Activated CD8-positive, alpha-beta T cell treated with anti-CD3 and anti-CD28 coated beads for 36 hours (primary cell): Measurements from ENCODE around the gene IKZF1. TPM values are rescaled to one million over a fixed set of nuclear protein-coding genes. Genes with fewer than 3 reads are reported as not detected.

Experiments used
- ATAC-seq: fragments of 200-7000 bp; cut with Tn5 transposase; one replicate; pipeline ENCODE4 v1.10.0; 2021; ENCODE audit warnings: mild to moderate bottlenecking, moderate library complexity
- CTCF ChIA-PET: fragments of 350-600 bp; sonication (Branson Sonifier 250); formaldehyde crosslinking; loops from one replicate; lab custom pipeline; 2021; ENCODE audit warnings: antibody characterized with exemption; lab: Charles Lee
- POLR2A ChIA-PET: fragments of 350-600 bp; sonication (Branson Sonifier 250); formaldehyde crosslinking; loops from one replicate; lab custom pipeline; 2021; ENCODE audit warnings: antibody characterized with exemption; lab: Charles Lee
- DNase-seq: peaks from one replicate; pipeline ENCODE4 v3.0.0-alpha.2; 2020
- H3K27ac Mint-ChIP-seq: one replicate; pipeline ENCODE4 v1.8.0; 2021; ENCODE audit warnings: mild to moderate bottlenecking, mixed read lengths
- H3K27me3 Mint-ChIP-seq: one replicate; pipeline ENCODE4 v1.8.0; 2021; ENCODE audit warnings: mixed read lengths
- H3K36me3 Mint-ChIP-seq: one replicate; pipeline ENCODE4 v1.8.0; 2021; ENCODE audit warnings: low read depth, mixed read lengths
- H3K4me1 Mint-ChIP-seq: one replicate; pipeline ENCODE4 v1.8.0; 2021; ENCODE audit warnings: low read depth, mixed read lengths
- H3K4me3 Mint-ChIP-seq: one replicate; pipeline ENCODE4 v1.8.0; 2021; ENCODE audit warnings: mild to moderate bottlenecking, moderate library complexity, mixed read lengths
- H3K9me3 Mint-ChIP-seq: one replicate; pipeline ENCODE4 v1.8.0; 2021; ENCODE audit warnings: mixed read lengths
- CTCF ChIP-seq: fragments of 200-600 bp; IDR thresholded peaks from one replicate; pipeline ENCODE4 v1.8.0; 2022; ENCODE audit warnings: antibody characterized with exemption, mild to moderate bottlenecking
- intact Hi-C: fragments of 100-400 bp; cut with micrococcal nuclease; formaldehyde crosslinking; loops from one replicate; pipeline ENCODE4 v1.10.0; 2022
- total RNA-seq, 2 experiments: library from RNA; stranded (reverse); gene quantifications; one replicate each; pipeline ENCODE4 v1.2.3, GENCODE V29; 2021

IKZF1 gene
- total RNA-seq, 2 experiments from 2014 or later = 277 to 295 TPM

DNA sequence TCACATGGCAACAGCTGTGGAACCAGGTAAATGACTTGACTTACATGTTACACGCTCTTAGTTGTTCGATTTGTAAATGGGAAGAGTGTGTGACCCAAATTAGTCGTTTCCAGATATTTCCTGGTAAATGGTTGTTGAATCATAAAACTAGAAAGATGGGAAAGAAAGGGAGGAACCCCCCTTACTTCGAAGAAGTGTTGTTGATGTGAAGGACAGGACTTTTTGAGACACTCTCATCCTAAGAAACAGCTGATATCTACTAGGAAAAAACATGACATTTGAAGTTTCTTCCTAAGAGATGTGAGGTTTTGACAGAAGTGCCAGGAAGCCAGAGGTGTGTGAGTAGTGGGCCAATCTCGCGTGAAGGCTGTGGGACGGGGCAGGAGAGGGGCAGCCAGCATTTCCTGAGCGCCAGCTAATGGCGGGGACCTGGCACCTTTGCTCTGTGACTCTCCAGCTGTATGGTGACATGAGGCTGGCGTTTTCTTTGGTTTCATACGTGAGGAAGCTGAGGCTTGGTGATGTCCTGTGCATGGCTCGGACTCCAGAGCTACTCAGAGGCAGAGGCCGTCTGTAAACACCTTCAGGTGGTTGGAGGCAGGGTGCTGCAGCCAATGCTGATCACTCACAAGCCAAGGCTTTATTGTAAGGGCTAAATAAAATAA lies 53.7 kb downstream of the IKZF1 start:
- Mint-ChIP-seq H3K4me3 (peak overlapping the region; percentile 69), H3K36me3 (peaks cover 98% of the 10 kb centered on the region), H3K27me3 (no peaks in the 10 kb centered on the region), H3K9me3 (no peaks in the 10 kb centered on the region), H3K4me1 (peaks cover 94% of the 10 kb centered on the region), H3K27ac (peak overlapping the region; percentile 99)
- intact Hi-C loops = no loop called here
- no peak for TF ChIP-seq CTCF
- ChIA-PET POLR2A (interaction anchor here (0.7 to 40.7 kb wide), 8 partner anchors 3 to 303 kb away, joined by 3 to 1646 read pairs (median 4); partner anchors contain the start of gene IKZF1), CTCF (interaction anchor here (1.0 to 5.5 kb wide), 9 partner anchors 8 to 216 kb away, joined by 3 to 43 read pairs (median 4); no protein-coding TSS in a partner anchor)
- peak; percentile 3 for ATAC-seq
- DNase-seq = peak; percentile 49

DNA sequence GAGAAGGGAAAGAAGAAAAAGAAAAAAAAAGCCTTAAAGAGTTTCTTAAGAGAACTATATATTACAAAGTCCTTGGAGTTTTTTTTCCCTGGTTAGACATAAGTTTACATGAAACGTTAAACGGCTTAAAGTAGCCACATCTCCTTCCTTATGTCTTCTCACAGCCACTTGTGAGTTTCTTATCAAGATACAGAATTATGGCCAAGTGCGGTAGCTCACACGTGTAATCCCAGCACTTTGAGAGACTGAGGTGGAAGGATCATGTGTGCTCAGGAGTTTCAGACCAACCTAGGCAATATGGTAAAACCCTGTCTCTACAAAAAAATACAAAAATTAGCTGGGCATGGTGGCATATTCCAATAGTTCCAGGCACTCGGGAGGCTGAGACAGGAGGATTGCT lies 54.3 kb downstream of the IKZF1 start:
- peaks cover 94% of the 10 kb centered on the region for H3K4me1 Mint-ChIP-seq
- ChIA-PET CTCF (interaction anchor here (0.9 to 5.5 kb wide), 10 partner anchors 8 to 217 kb away, joined by 3 to 43 read pairs (median 4); no protein-coding TSS in a partner anchor), POLR2A (interaction anchor here (1.0 to 40.7 kb wide), 10 partner anchors 3 to 303 kb away, joined by 3 to 1646 read pairs (median 4); partner anchors contain the start of gene IKZF1)
- H3K9me3 Mint-ChIP-seq = no peaks in the 10 kb centered on the region
- H3K27ac Mint-ChIP-seq = peak overlapping the region; percentile 99
- intact Hi-C loops = no loop called here
- H3K4me3 Mint-ChIP-seq = peak overlapping the region; percentile 69
- H3K36me3 Mint-ChIP-seq = peaks cover 98% of the 10 kb centered on the region
- ATAC-seq (no peak), DNase-seq (no peak)
- H3K27me3 Mint-ChIP-seq = no peaks in the 10 kb centered on the region
- TF ChIP-seq CTCF = no peak

- peak overlapping the region; percentile 99 for H3K27ac Mint-ChIP-seq
- ChIA-PET POLR2A (interaction anchor here (1.0 to 40.7 kb wide), 12 partner anchors 2 to 302 kb away, joined by 3 to 1646 read pairs (median 5); partner anchors contain the start of gene IKZF1), CTCF (interaction anchor here (0.9 to 5.5 kb wide), 13 partner anchors 8 to 154 kb away, joined by 3 to 43 read pairs (median 5); no protein-coding TSS in a partner anchor)
- DNase-seq = no peak
- no peak for ATAC-seq
- intact Hi-C loops = no loop called here
- peak overlapping the region; percentile 69 for H3K4me3 Mint-ChIP-seq
- H3K27me3 Mint-ChIP-seq = no peaks in the 10 kb centered on the region
- peaks cover 97% of the 10 kb centered on the region for H3K36me3 Mint-ChIP-seq
- peaks cover 93% of the 10 kb centered on the region for H3K4me1 Mint-ChIP-seq
- H3K9me3 Mint-ChIP-seq = no peaks in the 10 kb centered on the region
- TF ChIP-seq CTCF = no peak
These were observed 54.9 kb downstream of the IKZF1 start for GRCh38 chr7:50359258-50359994.

DNA sequence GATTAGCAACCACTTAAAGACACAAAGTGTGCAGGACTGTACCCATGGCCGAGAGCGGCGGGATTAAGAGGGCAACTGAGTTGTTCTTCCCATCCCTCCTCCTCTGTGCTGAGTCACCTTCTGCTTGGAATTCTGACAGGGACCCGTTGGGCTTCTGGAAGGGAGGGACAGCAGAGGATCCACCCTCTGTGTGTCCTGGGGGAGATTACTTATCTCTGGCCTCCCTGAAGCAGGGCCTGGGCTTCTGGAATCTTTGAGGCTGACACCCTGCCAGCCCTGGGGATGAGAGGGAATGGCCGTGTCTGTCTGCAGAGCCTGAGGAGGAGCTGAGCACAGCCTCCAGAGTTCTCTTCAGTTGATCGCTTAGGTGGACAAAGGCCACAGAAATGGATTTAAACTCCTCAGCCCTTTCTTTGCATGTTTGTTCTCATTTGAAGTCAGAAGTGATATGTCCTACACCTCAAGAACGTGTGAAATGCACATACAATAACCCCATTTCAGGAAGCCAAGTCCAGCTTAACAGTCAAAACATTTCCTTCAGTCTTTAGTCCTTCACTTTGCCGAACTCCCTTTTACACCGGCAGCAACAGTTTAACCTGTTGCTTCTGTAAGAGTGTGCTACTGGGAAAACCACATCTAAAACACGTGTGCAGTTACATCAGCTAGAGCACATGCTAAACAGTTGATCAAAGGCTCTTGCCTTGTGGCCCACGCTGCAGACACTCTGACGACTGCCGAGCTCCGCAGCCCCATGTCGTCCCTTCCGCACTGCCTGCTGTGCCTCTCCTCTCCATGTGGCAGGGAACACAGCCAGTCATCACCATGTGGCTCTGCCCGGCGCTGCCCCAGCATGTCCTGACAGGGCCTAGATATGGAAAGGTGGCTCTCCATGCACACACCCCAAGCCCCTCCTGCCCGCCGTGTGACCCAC lies 55.7 kb downstream of the IKZF1 start:
- ChIA-PET POLR2A (interaction anchor here (1.0 to 40.7 kb wide), 13 partner anchors 1 to 204 kb away, joined by 3 to 1646 read pairs (median 5); partner anchors contain the start of gene IKZF1), CTCF (interaction anchor here (0.8 to 5.1 kb wide), 12 partner anchors 9 to 155 kb away, joined by 3 to 36 read pairs (median 4); no protein-coding TSS in a partner anchor)
- H3K4me1 Mint-ChIP-seq = peaks cover 93% of the 10 kb centered on the region
- peak; percentile 90 for DNase-seq
- H3K36me3 Mint-ChIP-seq = peaks cover 97% of the 10 kb centered on the region
- intact Hi-C loops = loop anchor here (1.0 to 5.0 kb wide), 2 partner anchors 8 to 37 kb away; no protein-coding TSS in a partner anchor
- TF ChIP-seq CTCF = no peak
- ATAC-seq = peak; percentile 75
- H3K9me3 Mint-ChIP-seq = no peaks in the 10 kb centered on the region
- peak overlapping the region; percentile 99 for H3K27ac Mint-ChIP-seq
- H3K27me3 Mint-ChIP-seq = no peaks in the 10 kb centered on the region
- peak overlapping the region; percentile 69 for H3K4me3 Mint-ChIP-seq
